Transverse colon (tissue), 4 donors: ENCODE data around the gene CCDC33. TPM values are rescaled to one million over a fixed set of nuclear protein-coding genes. Genes with fewer than 3 reads are reported as not detected.

Experiments used
- DNase-seq: peaks from one replicate; pipeline ENCODE4 v3.0.0-alpha.2; 2019
- H3K27ac ChIP-seq, 4 donors: fragments of 200-600 bp; sonication (generic); 2 replicates each; pipeline ENCODE4 v1.5.1; 2016 to 2018; ENCODE audit warnings: inconsistent platforms in 4 of 4
- H3K27me3 ChIP-seq: fragments of 200-600 bp; sonication (generic); 2 replicates; pipeline ENCODE4 v1.5.1; 2017; ENCODE audit warnings: inconsistent platforms
- H3K36me3 ChIP-seq, 4 donors: fragments of 200-600 bp; sonication (generic); 2 replicates each; pipeline ENCODE4 v1.5.1; 2017 to 2019; ENCODE audit warnings: inconsistent platforms in 4 of 4
- H3K4me1 ChIP-seq, 4 donors: fragments of 200-600 bp; sonication (generic); 2 replicates each; pipeline ENCODE4 v1.5.1; 2017 to 2020; ENCODE audit warnings: inconsistent platforms in 4 of 4
- H3K4me3 ChIP-seq, 4 donors: fragments of 200-600 bp; sonication (generic); 1 replicate in 1 of 4; 2 replicates in 3 of 4; pipeline versions ENCODE4 v1.5.1 to v1.6.1; 2017 to 2019; ENCODE audit warnings: inconsistent platforms in 4 of 4
- H3K9me3 ChIP-seq, 2 donors: fragments of 200-600 bp; sonication (generic); 2 replicates each; pipeline ENCODE4 v1.5.1; 2017 to 2019; ENCODE audit warnings: inconsistent platforms in 2 of 2
- EP300 ChIP-seq: sonication (generic); formaldehyde crosslinking; IDR thresholded peaks from one replicate; pipeline ENCODE4 v1.6.1; 2017; ENCODE audit warnings: antibody characterized with exemption, low read depth
- POLR2A ChIP-seq: fragments of 450-650 bp; IDR thresholded peaks from one replicate; pipeline ENCODE4 v1.6.1; 2016; ENCODE audit warnings: antibody characterized with exemption, mild to moderate bottlenecking, moderate library complexity
- POLR2AphosphoS5 ChIP-seq, 3 donors: sonication (generic); formaldehyde crosslinking; IDR thresholded peaks; one replicate each; pipeline ENCODE4 v1.6.1; 2016; ENCODE audit warnings: antibody characterized with exemption in 3 of 3
- WGBS, 2 donors: methylation state at CpG; one replicate each; pipeline ENCODE4 v1.1.5; 2018; ENCODE audit warnings: low coverage in 1 of 2; 5-methylcytosine and 5-hydroxymethylcytosine counted together
- in situ Hi-C, 4 donors: fragments of 200-750 bp; cut with MboI; loops; one replicate each; pipeline versions ENCODE4 v1.15.0 to v1.15.1; 2017; ENCODE audit warnings: low sequenced_read_pairs in 3 of 4, low pct_ligation_motif_present in 1 of 4, low pct_unique_long_range_greater_than_20kb in 1 of 4
- intact Hi-C: fragments of 100-400 bp; cut with DNase I; formaldehyde crosslinking; loops from one replicate; pipeline ENCODE4 v1.15.1; 2023; ENCODE audit warnings: low total_unique reads
- total RNA-seq, 4 donors: library from RNA; depleted of rRNA; stranded (reverse); fragments of >200 nt; gene quantifications; one replicate each; pipeline ENCODE4 v1.1.0, GENCODE V29; 2016
- TF ChIP-seq, protein P1 (sequence below), 5 experiments: fragments of 200-600 bp in 3 of 5; fragments of 450-650 bp in 2 of 5; sonication (generic) in 3 of 5; IDR thresholded peaks; 1 replicate in 2 of 5; 2 replicates in 3 of 5; pipeline ENCODE4 v1.5.1; 2016 to 2017; ENCODE audit warnings: antibody characterized with exemption in 5 of 5, inconsistent platforms in 3 of 5, mild to moderate bottlenecking in 2 of 5, moderate library complexity in 1 of 5

The CCDC33 gene
- total RNA-seq, 4 donors from 2014 or later = 0.16 TPM; not detected in 3

DNA sequence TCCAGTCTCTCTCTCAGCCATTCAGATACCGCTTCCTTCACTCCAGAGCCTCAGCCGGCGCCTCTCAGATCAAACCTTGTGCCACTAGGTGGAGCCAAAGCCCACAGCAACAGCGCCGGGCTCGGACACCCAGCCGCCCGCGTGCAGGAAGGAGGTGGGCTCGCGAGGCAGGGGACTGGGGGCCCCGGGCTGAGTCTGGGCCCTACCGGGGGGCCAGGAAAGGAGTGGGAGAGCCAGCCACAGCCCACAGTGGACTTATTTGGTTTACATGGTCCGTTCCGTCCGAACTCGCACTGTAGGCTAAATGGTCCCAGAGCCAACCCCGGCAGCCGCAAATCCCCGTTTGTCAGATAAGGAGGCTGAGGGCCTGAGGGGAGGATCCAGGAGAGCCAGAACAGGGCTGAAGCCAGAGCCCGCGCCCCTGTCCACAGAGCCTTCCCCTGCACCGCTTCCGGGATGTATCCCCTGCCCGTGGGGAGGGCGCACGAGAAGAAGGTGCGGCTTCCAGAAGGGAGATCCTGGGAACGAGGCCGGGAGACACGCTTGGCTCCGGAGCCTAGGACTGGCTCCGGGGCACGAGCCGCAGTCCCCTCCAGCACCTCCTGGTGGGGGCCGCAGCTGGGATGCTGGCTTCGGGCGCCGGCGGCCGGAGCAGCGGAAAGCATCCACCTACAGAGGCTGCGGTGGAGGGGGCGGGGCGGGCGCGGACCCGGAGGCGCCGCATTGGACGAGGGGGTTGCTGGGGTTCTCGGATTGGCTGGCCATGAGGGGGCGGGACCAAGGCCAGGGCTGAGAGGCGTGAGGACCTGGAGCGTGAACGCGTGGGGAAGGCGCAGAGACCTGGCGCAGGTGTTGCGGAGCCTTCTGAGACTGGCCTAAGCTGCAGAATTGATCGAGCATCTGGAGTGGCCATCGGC is 137.9 kb downstream of the CCDC33 start:
- WGBS, 2 donors = 1% methylated on average over 47 of the region's 62 CpGs; no CpG with 5 or more reads in 1 of the 2 donors
- peak overlapping the region; percentile 33 to 57 (median 46) for H3K27ac ChIP-seq
- in situ Hi-C loops = no loop called here

DNA sequence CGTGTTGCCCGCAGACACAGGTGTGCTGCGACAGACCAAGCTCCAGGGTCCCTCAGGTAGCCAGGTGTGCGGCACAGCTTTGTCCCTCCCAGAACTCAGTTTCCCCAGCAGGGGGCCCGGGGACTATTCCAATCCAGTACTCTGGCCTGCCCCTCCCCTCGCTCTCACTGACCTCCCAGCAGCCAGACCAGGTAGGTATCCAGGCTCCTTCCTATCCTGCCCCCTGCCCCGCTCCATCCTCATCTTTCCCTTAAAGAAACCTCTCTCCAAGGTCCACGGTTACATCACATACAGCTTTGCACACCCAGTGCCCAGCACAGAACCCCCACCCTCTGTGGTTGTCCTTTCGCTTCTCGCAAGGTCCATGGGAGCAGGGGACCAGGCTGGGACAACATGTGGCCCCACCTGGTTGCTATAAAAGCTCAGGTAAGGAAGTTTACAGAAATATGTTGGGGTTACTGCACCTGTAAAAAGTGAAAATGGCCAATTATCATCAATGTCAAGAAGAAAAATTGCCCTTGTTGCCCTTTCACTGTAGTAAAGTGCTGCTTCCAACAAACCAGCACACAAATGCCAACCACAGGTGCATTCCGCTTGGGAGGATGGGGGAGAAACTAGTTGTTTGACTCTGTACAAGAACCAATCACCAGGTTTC is 138.6 kb downstream of the CCDC33 start:
- Histone ChIP-seq H3K27ac (no peak overlapping the region), H3K4me3 (peak overlapping the region in 2 of 4 donors; percentile 52 to 70), H3K27me3 (peaks cover 8% of the 10 kb centered on the region), H3K9me3 (no peaks in the 10 kb centered on the region), H3K4me1 (peaks cover 9 to 19% (median 13%) of the 10 kb centered on the region in 4 donors), H3K36me3 (no peaks in the 10 kb centered on the region)
- TF ChIP-seq POLR2AphosphoS5 (IDR thresholded peaks at IDR 0.05) (no peak), EP300 (no peak), POLR2A (no peak)
- TF ChIP-seq, protein P1, sequence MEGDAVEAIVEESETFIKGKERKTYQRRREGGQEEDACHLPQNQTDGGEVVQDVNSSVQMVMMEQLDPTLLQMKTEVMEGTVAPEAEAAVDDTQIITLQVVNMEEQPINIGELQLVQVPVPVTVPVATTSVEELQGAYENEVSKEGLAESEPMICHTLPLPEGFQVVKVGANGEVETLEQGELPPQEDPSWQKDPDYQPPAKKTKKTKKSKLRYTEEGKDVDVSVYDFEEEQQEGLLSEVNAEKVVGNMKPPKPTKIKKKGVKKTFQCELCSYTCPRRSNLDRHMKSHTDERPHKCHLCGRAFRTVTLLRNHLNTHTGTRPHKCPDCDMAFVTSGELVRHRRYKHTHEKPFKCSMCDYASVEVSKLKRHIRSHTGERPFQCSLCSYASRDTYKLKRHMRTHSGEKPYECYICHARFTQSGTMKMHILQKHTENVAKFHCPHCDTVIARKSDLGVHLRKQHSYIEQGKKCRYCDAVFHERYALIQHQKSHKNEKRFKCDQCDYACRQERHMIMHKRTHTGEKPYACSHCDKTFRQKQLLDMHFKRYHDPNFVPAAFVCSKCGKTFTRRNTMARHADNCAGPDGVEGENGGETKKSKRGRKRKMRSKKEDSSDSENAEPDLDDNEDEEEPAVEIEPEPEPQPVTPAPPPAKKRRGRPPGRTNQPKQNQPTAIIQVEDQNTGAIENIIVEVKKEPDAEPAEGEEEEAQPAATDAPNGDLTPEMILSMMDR (IDR thresholded peaks at IDR 0.05) = no peak
- WGBS, 2 donors = 0 to 22% methylated on average over 2 to 11 of the region's 11 CpGs
- in situ Hi-C loops (loop anchor here in 2 of 4 donors (25.0 kb wide), 1 partner anchor 388 kb away; no protein-coding TSS in a partner anchor), intact Hi-C loops (no loop called here)
- DNase-seq = no peak

More for the DNA sequence above, 137.9 kb downstream of the CCDC33 start:
- Histone ChIP-seq H3K27me3 (peaks cover 13% of the 10 kb centered on the region), H3K36me3 (no peaks in the 10 kb centered on the region), H3K9me3 (no peaks in the 10 kb centered on the region), H3K4me3 (peak overlapping the region; percentile 38 to 70 (median 47)), H3K4me1 (peaks cover 9 to 19% (median 13%) of the 10 kb centered on the region in 4 donors)
- DNase-seq = peak; percentile 95
- intact Hi-C loops = no loop called here
- no peak for TF ChIP-seq EP300
- TF ChIP-seq POLR2A = no peak
- TF ChIP-seq, protein P1 (IDR thresholded peaks at IDR 0.05) = peak; percentile 80 to 93 (median 83)
- no peak for TF ChIP-seq POLR2AphosphoS5 (IDR thresholded peaks at IDR 0.05)

- H3K27me3 ChIP-seq = peaks cover 8% of the 10 kb centered on the region
- intact Hi-C loops (no loop called here), in situ Hi-C loops (loop anchor here in 2 of 4 donors (25.0 kb wide), 1 partner anchor 387 kb away; no protein-coding TSS in a partner anchor)
- no peaks in the 10 kb centered on the region for H3K36me3 ChIP-seq
- H3K4me3 ChIP-seq = no peak overlapping the region
- peaks cover 9 to 19% (median 13%) of the 10 kb centered on the region in 4 donors for H3K4me1 ChIP-seq
- no peaks in the 10 kb centered on the region for H3K9me3 ChIP-seq
- peak; percentile 87 for DNase-seq
- 10 to 13% methylated on average over 2 to 9 of the region's 9 CpGs for WGBS, 2 donors
- H3K27ac ChIP-seq = no peak overlapping the region
- TF ChIP-seq POLR2AphosphoS5 (IDR thresholded peaks at IDR 0.05) = no peak
- TF ChIP-seq POLR2A = no peak
- TF ChIP-seq EP300 = no peak
- TF ChIP-seq, protein P1 (IDR thresholded peaks at IDR 0.05) = peak; percentile 76 to 93 (median 85)
These were observed 139.2 kb downstream of the CCDC33 start for GRCh38 chr15:74375303-74375693.

GRCh38 chr15:74376226-74376625 is 140.1 kb downstream of the CCDC33 start:
- Histone ChIP-seq H3K27me3 (peaks cover 7% of the 10 kb centered on the region), H3K36me3 (no peaks in the 10 kb centered on the region), H3K4me3 (no peak overlapping the region), H3K4me1 (peaks cover 9 to 19% (median 13%) of the 10 kb centered on the region in 4 donors), H3K27ac (no peak overlapping the region), H3K9me3 (no peaks in the 10 kb centered on the region)
- intact Hi-C loops = no loop called here
- no peak for TF ChIP-seq POLR2AphosphoS5 (IDR thresholded peaks at IDR 0.05)
- TF ChIP-seq, protein P1 (IDR thresholded peaks at IDR 0.05) = no peak
- no peak for TF ChIP-seq EP300
- no peak for TF ChIP-seq POLR2A
- in situ Hi-C loops = loop anchor here in 2 of 4 donors (25.0 kb wide), 1 partner anchor 386 kb away; no protein-coding TSS in a partner anchor
- whole genome bisulfite sequencing, 2 donors = 85% methylated on average over 1 of the region's 1 CpG; no CpG with 5 or more reads in 1 of the 2 donors
- no peak for DNase-seq
